GM19043 (cell line): Measurements from ENCODE around the gene CSTF1.
"Not testable (repeated sequence)": the region's sequence is repeated elsewhere in the genome, so short reads cannot be mapped to it uniquely, and the experiment has no call there.

ENCODE experiments used
- ATAC-seq: cut with Tn5 transposase; IDR thresholded peaks from one replicate; pipeline ENCODE4 v1.9.1; 2021; ENCODE audit warnings: low read depth; ENCODE audit not compliant: unreplicated experiment

Gene CSTF1

DNA sequence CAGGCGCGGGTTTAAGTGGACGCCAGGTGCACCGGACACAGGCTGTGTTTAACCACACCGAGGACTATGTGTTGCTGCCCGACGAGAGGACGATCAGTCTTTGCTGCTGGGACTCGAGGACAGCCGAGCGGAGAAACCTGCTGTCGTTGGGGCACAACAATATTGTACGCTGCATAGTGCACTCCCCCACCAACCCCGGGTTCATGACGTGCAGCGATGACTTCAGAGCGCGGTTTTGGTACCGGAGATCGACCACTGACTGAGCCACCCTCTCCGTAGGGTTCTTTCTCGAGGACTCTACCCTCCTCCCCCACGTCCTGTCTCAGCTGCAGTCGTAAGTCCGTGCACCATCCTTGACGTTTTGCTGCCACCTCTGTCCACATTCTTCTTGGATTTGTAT is 11.0 kb downstream of the CSTF1 start:
- ATAC-seq, result no peak

DNA sequence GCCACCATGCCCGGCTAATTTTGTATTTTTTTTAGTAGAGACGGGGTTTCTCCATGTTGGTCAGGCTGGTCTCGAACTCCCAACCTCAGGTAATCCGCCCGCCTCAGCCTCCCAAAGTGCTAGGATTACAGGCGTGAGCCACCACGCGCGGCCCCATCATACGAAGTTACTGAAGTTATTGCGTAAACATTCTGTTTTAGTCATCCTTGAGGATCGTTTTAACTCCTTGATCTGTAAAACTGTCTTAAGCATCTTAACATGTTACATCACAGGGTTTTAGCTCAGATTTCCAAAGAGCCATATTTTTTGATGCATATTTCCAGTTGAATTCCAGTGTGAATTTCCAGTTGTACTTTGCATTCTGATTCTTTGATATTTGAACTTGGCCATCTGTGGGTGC is 12.9 kb downstream of the CSTF1 start:
- not testable (repeated sequence) for ATAC-seq

DNA sequence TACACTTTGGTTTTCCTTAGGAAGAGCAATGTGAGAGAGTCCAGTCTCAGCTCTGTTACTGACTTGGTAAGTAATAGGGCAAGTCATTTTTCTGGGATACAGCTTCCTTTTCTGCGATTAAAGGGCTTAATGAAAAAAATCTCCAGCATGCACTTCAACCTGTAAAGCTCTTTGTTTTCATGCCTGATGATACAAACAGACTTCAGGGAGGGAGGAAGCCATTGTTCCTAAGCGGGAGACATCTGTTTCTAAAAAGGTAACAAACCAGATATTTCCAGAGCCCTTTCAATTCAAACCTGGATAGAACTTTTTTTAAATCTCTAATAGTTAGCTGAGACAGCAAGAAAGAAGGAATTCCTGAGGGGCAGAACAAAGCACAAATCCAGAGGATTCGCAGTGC is 14.5 kb downstream of the CSTF1 start:
- ATAC-seq, result no peak

DNA sequence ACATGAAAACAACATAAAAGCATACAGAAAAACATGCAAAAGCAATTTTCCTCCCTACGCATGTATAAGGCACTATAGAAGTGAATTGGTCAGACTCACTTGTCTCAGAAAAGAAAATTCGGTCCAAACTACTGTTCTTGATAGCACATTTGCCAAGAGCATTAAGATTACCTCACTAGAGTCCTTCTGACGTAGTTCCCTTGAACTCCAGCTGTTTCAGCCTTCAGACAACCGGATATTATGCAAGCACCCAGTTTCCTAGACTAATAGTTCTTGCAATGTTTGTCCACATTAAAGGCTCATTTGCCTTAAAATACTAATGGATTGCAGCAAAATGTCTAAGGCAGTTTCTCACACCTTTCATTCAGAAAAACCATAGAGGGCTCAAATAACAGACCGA is 17.1 kb downstream of the CSTF1 start:
- ATAC-seq, result no peak

DNA sequence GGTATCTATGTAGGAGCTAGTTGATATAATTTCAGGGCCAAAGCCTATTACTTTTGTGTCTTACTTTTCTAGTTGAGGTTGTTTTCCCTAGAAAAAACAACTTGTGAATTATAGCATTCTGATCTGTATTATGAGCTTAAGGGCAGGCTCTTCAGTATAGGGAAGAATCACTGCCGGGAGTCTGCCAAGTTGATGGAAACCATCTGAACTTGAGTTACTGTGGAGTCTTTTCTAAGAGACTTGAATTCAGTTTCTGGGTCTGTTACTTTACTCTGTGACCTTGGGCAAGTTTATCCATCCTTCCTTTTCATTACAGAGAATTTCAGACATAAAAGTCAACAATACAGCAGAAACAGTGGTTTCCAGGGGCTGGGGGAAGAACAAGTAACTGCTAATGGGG is 17.5 kb downstream of the CSTF1 start:
- no peak for ATAC-seq

DNA sequence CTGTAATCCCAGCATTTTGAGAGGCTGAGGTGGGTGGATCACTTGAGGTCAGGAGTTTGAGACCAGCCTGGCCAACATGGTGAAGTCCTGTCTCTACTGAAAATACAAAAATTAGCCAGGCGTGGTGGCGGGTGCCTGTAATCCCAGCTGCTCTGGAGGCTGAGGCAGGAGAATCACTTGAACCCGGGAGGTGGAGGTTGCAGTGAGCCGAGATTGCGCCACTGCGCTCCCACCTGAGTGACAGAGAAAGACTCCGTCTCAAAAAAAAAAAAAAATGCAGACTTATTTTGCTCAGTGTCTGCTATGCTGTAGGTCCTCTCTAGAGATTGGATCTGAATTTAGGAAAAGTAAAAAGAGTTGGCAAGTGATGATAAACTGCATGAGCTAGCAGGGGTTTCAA is 18.8 kb downstream of the CSTF1 start:
- not testable (repeated sequence) for ATAC-seq

DNA sequence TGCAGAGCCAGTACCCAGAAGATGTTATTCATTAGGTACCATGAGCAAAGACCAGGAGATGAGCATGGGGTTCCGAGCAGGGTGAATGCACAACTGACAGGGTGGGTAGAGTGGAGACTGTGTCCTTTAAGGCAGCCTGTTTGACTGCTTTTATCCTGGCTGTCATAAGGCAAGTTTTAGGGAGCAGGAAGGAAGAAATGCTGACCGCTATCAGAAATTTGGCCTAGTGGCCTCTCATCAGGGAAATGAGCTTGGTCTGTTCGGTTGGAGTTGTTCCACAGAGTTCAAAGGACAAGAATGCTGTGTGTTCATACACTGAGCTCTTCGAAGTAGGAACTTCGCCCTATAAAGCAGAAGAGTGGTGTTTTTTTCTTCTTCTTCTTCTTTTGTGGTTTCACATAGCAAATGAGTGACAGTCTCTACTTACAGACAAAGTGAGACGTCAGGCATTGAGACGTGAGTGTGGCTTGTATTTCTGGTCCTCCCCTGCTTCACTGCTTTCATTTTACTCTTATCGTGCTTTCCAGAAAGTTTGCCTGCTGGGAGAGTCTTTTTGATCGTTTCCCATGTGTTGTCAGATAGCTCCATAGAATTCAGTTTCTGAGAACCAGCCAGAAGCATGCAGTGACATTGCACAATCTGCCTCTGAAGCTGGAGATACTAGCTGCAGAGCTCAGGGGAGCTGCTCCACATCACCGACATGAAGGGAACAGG is 19.5 kb downstream of the CSTF1 start, which contains the start of gene CASS4:
TSS of gene CASS4 (plus strand) at position 502 of the 714 bp plus-strand sequence. CDS start at position 701, 199 bp downstream.
- peak; percentile 70 for ATAC-seq

DNA sequence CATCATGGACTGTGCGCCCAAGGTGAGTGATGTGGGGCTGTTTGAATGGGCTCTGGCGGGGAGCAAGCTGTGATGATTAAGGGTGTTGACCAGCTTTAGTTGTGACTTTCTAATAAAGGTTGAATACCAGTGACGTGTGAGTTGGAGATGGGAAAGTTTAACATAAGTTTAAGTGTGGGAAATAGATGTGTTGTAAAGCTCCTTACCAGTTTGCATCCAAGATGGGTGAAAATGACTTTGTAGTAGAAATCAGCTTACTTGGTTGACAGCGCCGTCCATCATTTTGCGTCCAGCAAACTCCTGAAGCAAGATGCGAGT is 20.0 kb downstream of the CSTF1 start:
- ATAC-seq, result no peak

DNA sequence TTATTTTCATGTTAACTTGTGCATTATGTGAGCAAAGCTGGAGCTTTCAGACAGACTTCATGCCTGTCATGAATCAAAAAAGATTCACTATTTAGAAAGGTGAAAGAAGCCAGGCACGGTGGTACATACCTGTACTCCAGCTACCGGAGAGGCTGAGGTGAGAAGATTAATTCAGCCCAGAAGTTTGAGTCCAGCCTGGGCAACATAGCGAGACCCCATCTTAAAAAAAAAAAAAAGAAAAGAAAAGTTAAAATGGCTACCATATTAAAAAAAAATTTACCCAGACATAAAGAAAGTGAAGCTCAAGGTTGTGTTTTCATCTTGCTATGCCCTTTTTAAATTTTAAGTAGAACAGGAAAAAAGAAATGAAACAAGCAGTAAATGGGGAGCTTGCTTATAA is 20.5 kb downstream of the CSTF1 start:
- no peak for ATAC-seq

DNA sequence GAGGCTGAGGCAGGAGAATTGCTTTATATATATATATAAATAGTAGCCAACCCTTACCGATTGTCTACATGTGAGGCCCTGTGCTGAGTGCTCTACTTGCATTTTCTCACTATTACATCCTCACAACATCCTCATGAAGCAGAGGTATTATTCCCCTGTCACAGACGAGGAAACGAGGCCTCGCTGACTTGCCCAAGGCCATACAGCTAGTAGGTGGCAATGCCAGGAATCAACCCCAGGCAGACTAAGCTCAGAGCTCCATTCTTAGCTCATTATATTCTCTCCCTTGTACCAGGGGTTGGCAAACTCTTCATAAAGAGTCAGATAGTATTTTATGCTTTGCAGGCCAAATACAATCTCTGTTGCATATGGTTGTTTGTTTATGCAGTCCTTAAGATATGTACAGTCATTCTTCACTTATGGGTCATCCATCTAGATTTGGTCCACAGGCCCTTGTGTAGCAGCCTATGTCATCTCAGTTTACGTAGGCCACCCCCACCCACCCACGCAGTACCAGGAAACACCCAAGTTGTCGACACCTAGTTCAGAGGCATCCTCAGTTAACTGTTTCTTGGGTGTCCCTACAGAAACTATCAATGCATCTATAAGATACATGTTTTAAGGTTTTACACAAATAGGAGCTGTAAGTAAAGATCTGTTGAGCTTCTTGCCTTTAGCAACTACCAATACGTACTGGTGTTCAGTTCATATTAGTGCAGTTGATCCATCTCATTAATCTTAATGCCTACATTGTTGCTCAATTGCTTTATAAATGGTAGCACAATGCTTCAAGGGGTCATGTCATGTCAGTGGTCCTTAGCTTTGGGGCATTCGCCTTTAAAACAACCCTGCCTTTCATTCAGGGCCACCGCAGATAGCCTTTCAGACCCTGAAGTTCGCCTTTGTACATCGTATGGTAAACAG is 22.7 kb downstream of the CSTF1 start:
- ATAC-seq, result no peak

DNA sequence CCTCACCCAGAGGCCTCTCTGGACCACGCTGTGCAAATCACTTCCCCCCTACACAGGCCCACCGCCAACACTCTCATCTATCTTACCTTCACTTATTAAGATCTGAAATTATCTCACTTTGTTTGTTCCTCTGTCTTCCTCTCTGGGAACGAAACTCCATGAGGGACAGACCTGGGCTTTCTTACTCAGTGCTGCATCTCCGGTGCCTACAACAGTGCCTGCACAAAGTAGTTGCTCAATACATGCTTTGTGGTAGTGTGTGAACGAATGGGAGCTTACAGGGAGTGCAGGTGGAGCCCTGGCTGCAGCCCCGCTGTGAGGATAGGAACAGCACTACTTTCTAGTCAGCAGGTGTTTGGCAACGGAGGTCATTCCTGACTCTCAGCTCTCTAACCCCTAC is 25.0 kb downstream of the CSTF1 start:
- no peak for ATAC-seq

DNA sequence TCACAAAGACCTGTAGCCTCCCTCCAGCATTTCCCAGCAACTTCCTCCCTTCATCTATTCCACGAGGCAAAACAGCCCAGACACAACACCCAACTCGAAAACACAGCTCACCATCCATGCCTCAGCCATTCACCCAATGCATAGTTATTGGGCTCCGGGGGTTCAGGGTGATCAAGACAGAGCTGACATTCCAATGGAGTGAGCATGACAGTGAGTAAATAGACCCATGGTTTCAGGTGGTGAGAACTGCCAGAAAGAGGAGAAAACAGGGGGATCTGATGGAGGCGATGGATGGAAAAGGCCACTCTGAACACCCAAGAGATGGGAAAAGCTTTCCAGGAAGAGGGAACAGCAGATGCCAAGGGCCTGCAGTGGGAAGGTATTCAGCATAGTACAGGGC is 25.5 kb downstream of the CSTF1 start:
- ATAC-seq, result no peak

DNA sequence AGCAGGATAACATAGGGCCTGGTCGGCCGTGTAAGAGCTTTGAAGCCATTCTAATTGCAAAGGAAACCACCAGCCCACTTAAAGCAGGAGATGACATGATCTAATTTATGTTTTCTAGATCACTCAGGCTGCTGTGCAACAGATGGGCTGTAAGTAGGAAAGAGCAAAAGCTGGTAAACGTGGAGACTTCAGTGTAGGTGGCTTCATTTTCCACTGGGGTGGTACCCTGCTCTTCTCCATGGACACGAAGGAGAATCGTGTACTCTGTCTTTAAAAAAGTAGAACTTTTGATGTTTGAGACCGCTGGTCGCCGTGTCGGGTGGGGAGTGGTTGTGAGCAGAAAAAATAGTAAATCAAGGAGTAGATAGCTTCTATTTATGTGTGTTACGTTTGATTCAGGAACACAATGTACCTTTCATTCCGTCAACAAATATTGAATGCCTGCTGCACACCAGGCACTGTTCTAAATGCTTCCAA is 26.0 kb downstream of the CSTF1 start:
- ATAC-seq, result no peak

DNA sequence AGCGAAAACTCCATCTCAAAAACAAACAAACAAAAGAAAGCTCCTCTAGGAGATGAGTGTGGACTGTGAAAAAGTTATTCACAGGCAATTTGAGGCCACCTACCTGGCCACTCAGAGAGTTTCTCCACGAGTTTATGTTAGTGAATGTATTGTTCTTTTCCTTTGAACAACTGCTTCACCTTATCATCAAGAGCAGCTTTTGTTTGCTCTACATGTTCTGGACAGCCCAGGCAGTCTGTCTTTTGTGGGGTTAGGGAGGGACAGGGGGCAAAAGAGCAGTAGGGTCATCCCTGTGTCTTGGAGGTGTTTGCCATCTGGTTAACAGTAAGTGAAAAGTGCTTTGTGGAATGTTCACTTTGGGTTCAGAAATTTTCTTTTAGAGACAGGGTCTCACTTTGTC is 27.6 kb downstream of the CSTF1 start:
- no peak for ATAC-seq

DNA sequence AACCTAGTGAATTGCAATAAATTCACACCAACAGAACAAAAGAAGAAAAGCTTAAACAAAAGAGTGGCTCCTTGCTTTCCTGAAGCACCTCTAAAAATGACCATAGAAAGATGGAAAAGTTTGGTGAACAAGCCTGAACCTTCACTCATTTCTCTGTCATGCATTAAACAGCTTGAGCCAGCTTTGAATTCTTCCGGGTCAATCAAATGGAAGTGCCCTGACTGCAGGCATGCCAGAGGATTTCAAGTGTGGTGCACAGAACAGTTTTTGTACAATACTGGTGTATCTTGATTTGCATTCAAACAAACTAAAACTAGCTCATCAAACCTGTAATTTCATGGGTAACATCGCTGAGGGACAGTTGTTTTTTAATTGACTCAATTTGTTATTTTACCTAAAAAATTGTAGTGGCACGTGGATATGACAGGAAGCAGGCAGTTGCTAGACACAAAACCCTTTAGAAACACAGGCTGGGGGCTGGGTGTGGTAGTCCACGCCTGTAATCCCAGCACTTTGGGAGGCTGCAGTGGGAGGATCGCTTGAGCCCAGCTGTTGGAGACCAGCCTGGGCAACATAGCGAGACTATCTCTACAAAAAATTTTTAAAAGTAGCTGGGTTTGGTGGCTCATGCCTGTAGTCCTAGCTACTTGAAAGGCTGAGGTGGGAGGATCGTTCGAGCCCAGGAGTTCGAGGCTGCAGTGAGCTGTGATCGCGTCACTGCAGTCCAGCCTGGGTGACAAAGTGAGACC is 28.7 kb downstream of the CSTF1 start:
- no peak for ATAC-seq

DNA sequence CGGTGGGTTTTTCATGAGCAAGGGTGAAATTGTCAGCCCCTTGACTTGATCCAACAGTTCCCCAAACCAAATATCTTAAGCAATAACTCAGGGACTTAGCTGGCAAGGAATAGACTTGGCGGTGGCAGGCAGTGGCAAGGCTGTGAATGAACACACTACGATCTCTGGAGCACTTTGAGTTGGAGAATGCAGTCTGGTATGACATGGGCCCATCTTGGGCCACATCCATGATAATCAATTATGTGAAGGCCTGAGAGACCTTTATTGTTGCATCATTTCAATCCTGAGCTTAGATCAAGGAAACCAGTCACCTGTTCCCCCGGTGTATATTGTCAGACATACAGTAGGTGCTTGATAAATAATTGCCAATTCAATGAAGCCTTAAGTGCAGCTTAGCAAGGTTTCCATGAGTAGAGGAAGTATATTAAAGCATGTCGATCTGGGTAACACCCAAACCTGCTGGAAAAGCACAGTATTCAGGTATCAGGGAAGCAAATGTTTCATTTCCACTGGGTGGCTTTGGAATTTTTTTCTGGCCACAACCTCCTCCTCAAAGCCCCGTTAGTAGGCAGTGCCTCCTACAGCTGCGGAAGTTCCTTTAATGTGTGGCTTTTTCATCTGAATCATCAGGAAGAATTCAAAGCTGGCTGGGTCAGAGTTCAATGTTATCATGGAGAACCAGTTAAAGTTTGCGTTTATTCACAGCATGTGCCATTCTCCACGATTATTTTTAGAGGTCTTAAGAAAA is 29.8 kb downstream of the CSTF1 start:
- no peak for ATAC-seq

DNA sequence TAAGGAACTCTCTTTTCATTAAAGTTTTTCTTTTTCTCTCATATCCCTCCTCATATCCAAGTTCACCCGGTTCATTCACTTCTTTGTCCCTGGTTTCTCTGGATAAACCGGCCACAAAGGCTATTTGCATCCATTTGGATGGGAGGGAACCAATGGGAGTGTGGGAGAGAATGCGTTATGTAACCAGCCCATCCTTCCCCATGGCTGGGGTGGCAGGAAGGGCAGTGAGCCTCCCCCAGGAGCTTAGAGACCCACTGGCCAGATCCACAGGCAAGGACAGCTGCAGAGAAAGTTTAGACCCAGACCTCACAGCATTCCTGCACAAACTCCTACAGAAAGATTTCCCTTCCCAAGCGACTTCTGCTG is 30.4 kb downstream of the CSTF1 start:
- no peak for ATAC-seq

DNA sequence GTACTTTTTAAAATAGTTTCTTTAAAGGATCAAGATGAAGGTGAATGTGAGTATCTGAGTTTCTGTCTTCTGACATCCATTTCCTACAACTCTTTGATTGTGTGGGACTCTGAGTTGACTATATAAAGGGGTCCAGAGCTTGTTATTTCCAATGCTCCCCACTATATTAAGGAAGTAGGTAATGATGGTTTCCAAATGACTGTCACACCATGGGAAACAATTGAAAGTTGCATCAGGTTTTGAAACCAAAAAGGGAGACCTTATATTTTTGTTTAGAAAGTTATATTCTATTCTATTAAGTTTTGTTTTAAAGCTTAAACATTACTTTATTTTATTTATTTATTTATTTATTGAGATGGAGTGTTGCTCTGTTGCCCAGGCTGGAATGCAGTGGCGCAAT is 30.8 kb downstream of the CSTF1 start:
- ATAC-seq, result no peak

DNA sequence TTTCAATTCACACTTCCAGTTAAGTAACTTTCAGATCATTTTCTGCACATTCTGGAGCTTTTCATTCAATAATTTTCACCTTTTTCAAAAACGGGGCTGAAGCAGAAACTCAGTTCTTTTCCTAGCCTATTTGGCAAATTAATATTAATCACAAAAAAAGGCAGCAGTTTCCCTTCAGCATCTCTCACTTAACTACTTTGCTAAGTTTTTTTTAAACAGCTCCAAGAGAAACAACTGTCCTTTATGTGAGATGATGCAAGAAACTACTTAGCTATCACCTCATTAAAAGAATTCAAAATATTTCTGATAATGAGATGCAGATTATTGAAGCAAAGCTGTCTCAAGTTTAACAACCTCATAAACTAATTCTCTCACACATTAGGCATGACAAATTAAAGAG is 31.4 kb downstream of the CSTF1 start:
- ATAC-seq, result no peak

DNA sequence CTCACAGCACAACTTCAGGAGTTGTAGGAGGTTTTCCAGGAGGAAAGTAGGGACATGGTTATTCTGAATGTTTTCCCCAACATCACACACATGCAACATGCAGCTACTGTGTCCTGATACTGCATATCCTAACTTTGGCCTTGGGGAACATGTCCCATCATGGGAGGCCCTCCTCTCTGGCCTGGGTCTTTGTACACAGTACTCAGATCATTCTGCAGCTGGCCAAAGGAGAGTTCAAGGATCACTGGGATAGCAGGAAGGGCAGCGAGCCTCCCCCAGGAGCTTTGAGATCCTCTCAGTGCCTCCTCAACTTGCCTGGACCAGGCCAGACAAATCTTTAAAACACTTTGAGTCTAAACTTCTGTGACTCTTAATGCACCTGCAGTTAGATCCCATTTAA is 32.5 kb downstream of the CSTF1 start:
- ATAC-seq, result no peak

DNA sequence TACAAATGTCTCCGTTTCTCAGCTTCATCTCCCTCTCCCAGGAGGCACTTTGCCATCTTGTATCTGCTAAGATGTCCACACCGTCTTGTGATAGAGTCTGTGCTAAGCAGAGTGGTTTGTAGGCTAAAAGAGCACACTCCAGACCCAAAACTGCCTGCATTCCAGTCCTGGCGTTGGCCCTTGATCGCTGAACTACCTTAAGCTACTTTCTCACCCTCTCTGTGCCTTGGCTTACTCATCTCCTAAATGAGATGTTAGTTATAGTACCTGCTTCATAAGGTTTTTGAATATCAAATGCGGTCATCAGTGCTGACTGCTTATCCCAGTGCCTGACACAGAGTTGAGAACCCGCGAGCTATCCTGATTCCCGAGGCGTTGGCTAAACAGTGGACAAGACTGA is 33.6 kb downstream of the CSTF1 start:
- ATAC-seq, result no peak
